22Rv1 (cell line): ENCODE data around the gene GCLC.

ENCODE experiments used
- CTCF ChIP-seq: fragments of 450-650 bp; IDR thresholded peaks from 2 replicates; pipeline ENCODE4 v1.5.1; 2017; ENCODE audit warnings: mild to moderate bottlenecking
- ZFX ChIP-seq: fragments of 450-650 bp; IDR thresholded peaks from 2 replicates; pipeline ENCODE4 v1.6.1; 2017; ENCODE audit warnings: antibody characterized with exemption, borderline replicate concordance

GRCh38 chr6:53573299-53573698 lies 28.4 kb upstream of the GCLC start:
- TF ChIP-seq CTCF (no peak), ZFX (no peak)
